SK-N-SH treated with all-trans-retinoic acid at 6 μM for 48 hours (cell line): ENCODE results near the gene TAGLN2.

Experiments used
- ATAC-seq: fragments of 200-7000 bp; cut with Tn5 transposase; 3 replicates; pipeline ENCODE4 v1.9.1; 2020; ENCODE audit warnings: mild to moderate bottlenecking, moderate library complexity
- ARNTL ChIP-seq: fragments of 450-650 bp; formaldehyde crosslinking; IDR thresholded peaks from 2 replicates; pipeline ENCODE4 v1.5.0; 2020; ENCODE audit warnings: low read depth, mild to moderate bottlenecking, moderate library complexity, borderline replicate concordance
- BACH2 ChIP-seq: fragments of 250-450 bp; sonication (Bioruptor Pico); IDR thresholded peaks from 2 replicates; pipeline ENCODE4 v1.9.0; 2021; ENCODE audit warnings: mild to moderate bottlenecking, borderline replicate concordance
- CSDC2 ChIP-seq: fragments of 250-450 bp; sonication (Bioruptor Pico); IDR thresholded peaks from 2 replicates; pipeline ENCODE4 v1.5.0; 2020; ENCODE audit warnings: mild to moderate bottlenecking, moderate library complexity
- GLIS3 ChIP-seq: fragments of 250-450 bp; sonication (Bioruptor Pico); IDR thresholded peaks from 2 replicates; pipeline ENCODE4 v1.5.0; 2020; ENCODE audit warnings: mild to moderate bottlenecking, moderate library complexity
- ISL1 ChIP-seq: fragments of 250-450 bp; sonication (Bioruptor Pico); IDR thresholded peaks from 2 replicates; pipeline ENCODE4 v2.1.2; 2022; ENCODE audit warnings: mild to moderate bottlenecking, moderate library complexity
- OSR1 ChIP-seq: fragments of 250-450 bp; sonication (Bioruptor Pico); IDR thresholded peaks from 2 replicates; pipeline ENCODE4 v1.8.0; 2022; ENCODE audit warnings: moderate library complexity, mild to moderate bottlenecking, inconsistent platforms
- RARB ChIP-seq: fragments of 250-450 bp; sonication (Bioruptor Pico); IDR thresholded peaks from 2 replicates; pipeline ENCODE4 v1.8.0; 2021; ENCODE audit warnings: mild to moderate bottlenecking, moderate library complexity
- SNAI2 ChIP-seq: fragments of 250-450 bp; sonication (Bioruptor Pico); IDR thresholded peaks from 2 replicates; pipeline ENCODE4 v1.5.0; 2020; ENCODE audit warnings: mild to moderate bottlenecking, moderate library complexity
- TCF4 ChIP-seq: fragments of 250-450 bp; sonication (Bioruptor Pico); IDR thresholded peaks from 2 replicates; pipeline ENCODE4 v1.8.0; 2021; ENCODE audit warnings: mild to moderate bottlenecking, moderate library complexity, borderline replicate concordance
- ZC3H10 ChIP-seq: fragments of 250-450 bp; sonication (Bioruptor Pico); IDR thresholded peaks from 2 replicates; pipeline ENCODE4 v1.5.1; 2021; ENCODE audit warnings: mild to moderate bottlenecking, moderate library complexity
- ZFP3 ChIP-seq: fragments of 250-450 bp; sonication (Bioruptor Pico); IDR thresholded peaks from 2 replicates; pipeline ENCODE4 v1.5.0; 2020; ENCODE audit warnings: mild to moderate bottlenecking, moderate library complexity
- ZFP30 ChIP-seq: fragments of 450-650 bp; formaldehyde crosslinking; IDR thresholded peaks from 2 replicates; pipeline ENCODE4 v1.5.0; 2022; ENCODE audit warnings: mild to moderate bottlenecking, moderate library complexity
- ZNF565 ChIP-seq: fragments of 450-650 bp; formaldehyde crosslinking; conservative IDR thresholded peaks from 2 replicates; pipeline ENCODE4 v1.5.0; 2020; ENCODE audit warnings: low read depth, mild to moderate bottlenecking, moderate library complexity
- ZNF70 ChIP-seq: fragments of 450-650 bp; formaldehyde crosslinking; IDR thresholded peaks from 2 replicates; pipeline ENCODE4 v1.5.0; 2020; ENCODE audit warnings: mild to moderate bottlenecking, moderate library complexity
- ZNF8 ChIP-seq: fragments of 450-650 bp; formaldehyde crosslinking; IDR thresholded peaks from 2 replicates; pipeline ENCODE4 v1.5.0; 2020; ENCODE audit warnings: mild to moderate bottlenecking, moderate library complexity
- TF ChIP-seq, protein P1 (sequence below): fragments of 250-450 bp; sonication (Bioruptor Pico); IDR thresholded peaks from 2 replicates; pipeline ENCODE4 v1.8.0; 2020; ENCODE audit warnings: mild to moderate bottlenecking, moderate library complexity, borderline replicate concordance
- TF ChIP-seq, protein P2 (sequence below): fragments of 250-450 bp; sonication (Bioruptor Pico); IDR thresholded peaks from 2 replicates; pipeline ENCODE4 v1.5.0; 2020; ENCODE audit warnings: mild to moderate bottlenecking, moderate library complexity
- TF ChIP-seq, protein P3 (sequence below): fragments of 250-450 bp; sonication (Bioruptor Pico); IDR thresholded peaks from 2 replicates; pipeline ENCODE4 v1.5.1; 2020; ENCODE audit warnings: low read depth, mild to moderate bottlenecking, moderate library complexity
- TF ChIP-seq, protein P4 (sequence below): fragments of 250-450 bp; sonication (Bioruptor Pico); IDR thresholded peaks from 2 replicates; pipeline ENCODE4 v1.8.0; 2021; ENCODE audit warnings: low read depth, mild to moderate bottlenecking, moderate library complexity, borderline replicate concordance

Gene TAGLN2

DNA sequence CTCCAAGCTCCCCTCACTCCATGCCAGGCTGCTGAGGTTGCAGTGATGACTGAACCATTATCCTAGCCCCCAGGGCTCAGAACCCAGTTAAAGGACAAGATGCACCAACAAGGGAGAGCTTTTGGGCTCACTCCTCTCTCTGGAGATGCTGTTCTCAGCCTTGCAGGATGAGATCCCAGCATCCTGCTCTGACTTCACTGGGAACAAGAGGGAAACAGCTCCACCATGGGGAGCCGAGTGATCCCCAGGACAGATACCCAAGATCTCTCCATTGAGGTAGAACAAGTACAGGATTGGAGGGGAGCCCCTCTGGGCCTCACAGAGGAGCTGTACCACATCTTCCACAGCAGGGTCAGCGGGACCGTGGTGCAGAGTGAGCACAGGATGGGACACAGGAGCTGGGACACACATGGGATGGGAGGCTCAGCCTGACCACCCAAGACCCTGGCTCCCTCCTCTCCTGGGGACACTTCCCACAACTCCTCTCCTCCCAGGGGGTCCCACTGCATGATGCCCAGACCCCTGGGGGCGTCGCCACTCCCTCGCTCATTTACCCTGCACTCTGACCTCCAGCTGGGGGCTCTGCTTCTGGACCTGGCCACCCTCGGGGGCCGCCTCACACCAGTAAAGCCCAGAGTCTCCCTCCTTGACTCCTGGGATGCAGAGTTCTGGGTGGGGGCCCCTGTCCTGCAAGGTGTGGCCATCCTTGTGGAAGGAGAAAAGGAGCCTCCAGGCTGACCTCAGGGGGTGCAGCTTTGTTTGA is 47.3 kb upstream of the TAGLN2 start (continued):
- TF ChIP-seq, protein P1, sequence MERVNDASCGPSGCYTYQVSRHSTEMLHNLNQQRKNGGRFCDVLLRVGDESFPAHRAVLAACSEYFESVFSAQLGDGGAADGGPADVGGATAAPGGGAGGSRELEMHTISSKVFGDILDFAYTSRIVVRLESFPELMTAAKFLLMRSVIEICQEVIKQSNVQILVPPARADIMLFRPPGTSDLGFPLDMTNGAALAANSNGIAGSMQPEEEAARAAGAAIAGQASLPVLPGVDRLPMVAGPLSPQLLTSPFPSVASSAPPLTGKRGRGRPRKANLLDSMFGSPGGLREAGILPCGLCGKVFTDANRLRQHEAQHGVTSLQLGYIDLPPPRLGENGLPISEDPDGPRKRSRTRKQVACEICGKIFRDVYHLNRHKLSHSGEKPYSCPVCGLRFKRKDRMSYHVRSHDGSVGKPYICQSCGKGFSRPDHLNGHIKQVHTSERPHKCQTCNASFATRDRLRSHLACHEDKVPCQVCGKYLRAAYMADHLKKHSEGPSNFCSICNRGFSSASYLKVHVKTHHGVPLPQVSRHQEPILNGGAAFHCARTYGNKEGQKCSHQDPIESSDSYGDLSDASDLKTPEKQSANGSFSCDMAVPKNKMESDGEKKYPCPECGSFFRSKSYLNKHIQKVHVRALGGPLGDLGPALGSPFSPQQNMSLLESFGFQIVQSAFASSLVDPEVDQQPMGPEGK (CRISPR knock-in tag): no peak
- TF ChIP-seq TCF4 (CRISPR knock-in tag): no peak
- no peak for TF ChIP-seq SNAI2 (CRISPR knock-in tag)

DNA sequence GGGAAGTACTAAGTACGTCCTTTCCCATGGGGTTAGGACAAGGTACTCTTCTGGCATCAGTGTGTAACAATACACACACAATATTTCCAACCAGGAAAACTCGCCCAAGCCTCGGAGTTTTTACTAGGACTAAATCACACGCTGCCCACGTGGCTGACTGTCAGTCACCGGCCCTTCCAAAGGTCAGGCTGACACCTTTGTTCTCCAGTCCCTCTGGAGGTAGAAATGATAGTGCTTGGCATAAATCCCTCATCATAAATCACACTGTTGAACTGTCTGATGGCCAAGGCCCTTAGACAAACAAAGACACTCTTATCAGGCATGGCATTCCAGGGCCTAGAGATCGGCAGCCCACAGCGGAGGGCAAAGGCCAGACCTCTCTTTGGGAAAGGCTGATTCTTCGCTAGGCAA is 45.6 kb upstream of the TAGLN2 start:
- no peak for ATAC-seq
- TF ChIP-seq ZC3H10 (CRISPR knock-in tag): no peak
- no peak for TF ChIP-seq OSR1 (CRISPR knock-in tag)
- TF ChIP-seq ISL1: no peak
- TF ChIP-seq, protein P2, sequence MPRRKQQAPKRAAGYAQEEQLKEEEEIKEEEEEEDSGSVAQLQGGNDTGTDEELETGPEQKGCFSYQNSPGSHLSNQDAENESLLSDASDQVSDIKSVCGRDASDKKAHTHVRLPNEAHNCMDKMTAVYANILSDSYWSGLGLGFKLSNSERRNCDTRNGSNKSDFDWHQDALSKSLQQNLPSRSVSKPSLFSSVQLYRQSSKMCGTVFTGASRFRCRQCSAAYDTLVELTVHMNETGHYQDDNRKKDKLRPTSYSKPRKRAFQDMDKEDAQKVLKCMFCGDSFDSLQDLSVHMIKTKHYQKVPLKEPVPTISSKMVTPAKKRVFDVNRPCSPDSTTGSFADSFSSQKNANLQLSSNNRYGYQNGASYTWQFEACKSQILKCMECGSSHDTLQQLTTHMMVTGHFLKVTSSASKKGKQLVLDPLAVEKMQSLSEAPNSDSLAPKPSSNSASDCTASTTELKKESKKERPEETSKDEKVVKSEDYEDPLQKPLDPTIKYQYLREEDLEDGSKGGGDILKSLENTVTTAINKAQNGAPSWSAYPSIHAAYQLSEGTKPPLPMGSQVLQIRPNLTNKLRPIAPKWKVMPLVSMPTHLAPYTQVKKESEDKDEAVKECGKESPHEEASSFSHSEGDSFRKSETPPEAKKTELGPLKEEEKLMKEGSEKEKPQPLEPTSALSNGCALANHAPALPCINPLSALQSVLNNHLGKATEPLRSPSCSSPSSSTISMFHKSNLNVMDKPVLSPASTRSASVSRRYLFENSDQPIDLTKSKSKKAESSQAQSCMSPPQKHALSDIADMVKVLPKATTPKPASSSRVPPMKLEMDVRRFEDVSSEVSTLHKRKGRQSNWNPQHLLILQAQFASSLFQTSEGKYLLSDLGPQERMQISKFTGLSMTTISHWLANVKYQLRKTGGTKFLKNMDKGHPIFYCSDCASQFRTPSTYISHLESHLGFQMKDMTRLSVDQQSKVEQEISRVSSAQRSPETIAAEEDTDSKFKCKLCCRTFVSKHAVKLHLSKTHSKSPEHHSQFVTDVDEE (CRISPR knock-in tag): no peak
- TF ChIP-seq RARB (CRISPR knock-in tag): no peak
- TF ChIP-seq GLIS3 (CRISPR knock-in tag): no peak
- no peak for TF ChIP-seq ZNF8
- no peak for TF ChIP-seq ZNF565 (CRISPR knock-in tag)
- no peak for TF ChIP-seq SNAI2 (CRISPR knock-in tag)

DNA sequence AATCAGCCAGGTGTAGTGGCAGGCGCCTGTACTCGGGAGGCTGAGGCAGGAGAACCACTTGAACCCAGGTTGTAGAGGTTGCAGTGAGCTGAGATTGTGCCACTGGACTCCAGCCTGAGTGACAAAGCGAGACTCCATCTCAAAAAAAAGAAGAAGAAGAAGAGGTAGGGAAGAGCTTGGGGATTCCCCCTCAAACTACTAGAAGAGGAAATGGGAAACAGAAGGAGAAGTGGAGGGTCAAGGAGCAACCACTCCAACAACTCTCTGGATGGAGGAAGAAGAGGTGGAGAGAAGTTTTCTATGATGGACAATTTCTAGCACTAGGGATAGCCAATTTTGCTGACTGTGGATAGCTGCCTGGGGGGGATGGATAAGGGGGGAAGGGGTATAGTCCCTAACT is 43.6 kb upstream of the TAGLN2 start:
- no peak for ATAC-seq
- TF ChIP-seq CSDC2 (CRISPR knock-in tag): no peak
- TF ChIP-seq ZNF8: no peak
- TF ChIP-seq, protein P3, sequence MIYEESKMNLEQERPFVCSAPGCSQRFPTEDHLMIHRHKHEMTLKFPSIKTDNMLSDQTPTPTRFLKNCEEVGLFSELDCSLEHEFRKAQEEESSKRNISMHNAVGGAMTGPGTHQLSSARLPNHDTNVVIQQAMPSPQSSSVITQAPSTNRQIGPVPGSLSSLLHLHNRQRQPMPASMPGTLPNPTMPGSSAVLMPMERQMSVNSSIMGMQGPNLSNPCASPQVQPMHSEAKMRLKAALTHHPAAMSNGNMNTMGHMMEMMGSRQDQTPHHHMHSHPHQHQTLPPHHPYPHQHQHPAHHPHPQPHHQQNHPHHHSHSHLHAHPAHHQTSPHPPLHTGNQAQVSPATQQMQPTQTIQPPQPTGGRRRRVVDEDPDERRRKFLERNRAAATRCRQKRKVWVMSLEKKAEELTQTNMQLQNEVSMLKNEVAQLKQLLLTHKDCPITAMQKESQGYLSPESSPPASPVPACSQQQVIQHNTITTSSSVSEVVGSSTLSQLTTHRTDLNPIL (CRISPR knock-in tag): no peak
- no peak for TF ChIP-seq TCF4 (CRISPR knock-in tag)
- TF ChIP-seq, protein P4, sequence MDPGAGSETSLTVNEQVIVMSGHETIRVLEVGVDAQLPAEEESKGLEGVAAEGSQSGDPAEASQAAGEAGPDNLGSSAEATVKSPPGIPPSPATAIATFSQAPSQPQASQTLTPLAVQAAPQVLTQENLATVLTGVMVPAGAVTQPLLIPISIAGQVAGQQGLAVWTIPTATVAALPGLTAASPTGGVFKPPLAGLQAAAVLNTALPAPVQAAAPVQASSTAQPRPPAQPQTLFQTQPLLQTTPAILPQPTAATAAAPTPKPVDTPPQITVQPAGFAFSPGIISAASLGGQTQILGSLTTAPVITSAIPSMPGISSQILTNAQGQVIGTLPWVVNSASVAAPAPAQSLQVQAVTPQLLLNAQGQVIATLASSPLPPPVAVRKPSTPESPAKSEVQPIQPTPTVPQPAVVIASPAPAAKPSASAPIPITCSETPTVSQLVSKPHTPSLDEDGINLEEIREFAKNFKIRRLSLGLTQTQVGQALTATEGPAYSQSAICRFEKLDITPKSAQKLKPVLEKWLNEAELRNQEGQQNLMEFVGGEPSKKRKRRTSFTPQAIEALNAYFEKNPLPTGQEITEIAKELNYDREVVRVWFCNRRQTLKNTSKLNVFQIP (CRISPR knock-in tag): no peak
- TF ChIP-seq ZFP3 (CRISPR knock-in tag): no peak
- no peak for TF ChIP-seq OSR1 (CRISPR knock-in tag)
- no peak for TF ChIP-seq SNAI2 (CRISPR knock-in tag)
- no peak for TF ChIP-seq BACH2 (CRISPR knock-in tag)
- no peak for TF ChIP-seq ZNF70 (CRISPR knock-in tag)
- no peak for TF ChIP-seq ISL1
- TF ChIP-seq, protein P2 (CRISPR knock-in tag): no peak
- TF ChIP-seq ARNTL (CRISPR knock-in tag): no peak
- TF ChIP-seq ZFP30 (CRISPR knock-in tag): no peak
